Superior temporal gyrus (tissue), 1 donor: ENCODE results near the gene MS4A18.

Source experiments
- DNase-seq: peaks from one replicate; pipeline ENCODE4 v3.0.0-alpha.2; 2016; ENCODE audit errors: extremely low spot score

Gene MS4A18

GRCh38 chr11:60766547-60766946, 42.0 kb downstream of the MS4A18 start:
- no peak for DNase-seq

GRCh38 chr11:60767388-60767811, 42.9 kb downstream of the MS4A18 start:
- DNase-seq = no peak

- DNase-seq = no peak
These were observed 43.7 kb downstream of the MS4A18 start for GRCh38 chr11:60768202-60768601.

- DNase-seq = no peak
These were observed 44.8 kb downstream of the MS4A18 start for GRCh38 chr11:60769273-60769672.

- DNase-seq = no peak
These were observed 45.3 kb downstream of the MS4A18 start for GRCh38 chr11:60769811-60770210.

GRCh38 chr11:60771146-60771545, 46.6 kb downstream of the MS4A18 start:
- no peak for DNase-seq

GRCh38 chr11:60771879-60772525, 47.5 kb downstream of the MS4A18 start:
- DNase-seq = no peak

- DNase-seq = no peak
These were observed 48.1 kb downstream of the MS4A18 start for GRCh38 chr11:60772666-60773065.

- DNase-seq = no peak
These were observed 50.2 kb downstream of the MS4A18 start for GRCh38 chr11:60774726-60775125.

- peak; percentile 89 for DNase-seq
These were observed 51.0 kb downstream of the MS4A18 start for GRCh38 chr11:60775420-60775961.

GRCh38 chr11:60776167-60776566, 51.6 kb downstream of the MS4A18 start:
- DNase-seq = no peak

GRCh38 chr11:60777106-60777505, 52.6 kb downstream of the MS4A18 start:
- DNase-seq = no peak

GRCh38 chr11:60777572-60777971, 53.1 kb downstream of the MS4A18 start:
- no peak for DNase-seq

- no peak for DNase-seq
These were observed 55.5 kb downstream of the MS4A18 start for GRCh38 chr11:60780065-60780464.

GRCh38 chr11:60780774-60781173, 56.3 kb downstream of the MS4A18 start:
- no peak for DNase-seq

- DNase-seq = no peak
These were observed 56.9 kb downstream of the MS4A18 start for GRCh38 chr11:60781286-60781980.

GRCh38 chr11:60781981-60782316, 57.4 kb downstream of the MS4A18 start:
- DNase-seq = no peak

- no peak for DNase-seq
These were observed 58.0 kb downstream of the MS4A18 start for GRCh38 chr11:60782393-60783140.

- DNase-seq = no peak
These were observed 58.6 kb downstream of the MS4A18 start for GRCh38 chr11:60783141-60783484.

GRCh38 chr11:60783911-60784310, 59.4 kb downstream of the MS4A18 start:
- no peak for DNase-seq

- no peak for DNase-seq
These were observed 60.6 kb downstream of the MS4A18 start, which contains the start of gene MS4A10 for GRCh38 chr11:60785136-60785535. TSS of gene MS4A10 (plus strand) at chr11:60785333. CDS start at chr11:60790336, 5,003 bp downstream.

GRCh38 chr11:60785806-60786361, 61.4 kb downstream of the MS4A18 start:
- DNase-seq = peak; percentile 13
